HG02852 (cell line): ENCODE results near the gene RREB1.
"Not testable (repeated sequence)": the region's sequence is repeated elsewhere in the genome, so short reads cannot be mapped to it uniquely, and the experiment has no call there.

Experiments used
- ATAC-seq: cut with Tn5 transposase; IDR thresholded peaks from one replicate; pipeline ENCODE4 v1.9.1; 2021; ENCODE audit warnings: mild to moderate bottlenecking, moderate library complexity; ENCODE audit not compliant: unreplicated experiment

RREB1 gene

DNA sequence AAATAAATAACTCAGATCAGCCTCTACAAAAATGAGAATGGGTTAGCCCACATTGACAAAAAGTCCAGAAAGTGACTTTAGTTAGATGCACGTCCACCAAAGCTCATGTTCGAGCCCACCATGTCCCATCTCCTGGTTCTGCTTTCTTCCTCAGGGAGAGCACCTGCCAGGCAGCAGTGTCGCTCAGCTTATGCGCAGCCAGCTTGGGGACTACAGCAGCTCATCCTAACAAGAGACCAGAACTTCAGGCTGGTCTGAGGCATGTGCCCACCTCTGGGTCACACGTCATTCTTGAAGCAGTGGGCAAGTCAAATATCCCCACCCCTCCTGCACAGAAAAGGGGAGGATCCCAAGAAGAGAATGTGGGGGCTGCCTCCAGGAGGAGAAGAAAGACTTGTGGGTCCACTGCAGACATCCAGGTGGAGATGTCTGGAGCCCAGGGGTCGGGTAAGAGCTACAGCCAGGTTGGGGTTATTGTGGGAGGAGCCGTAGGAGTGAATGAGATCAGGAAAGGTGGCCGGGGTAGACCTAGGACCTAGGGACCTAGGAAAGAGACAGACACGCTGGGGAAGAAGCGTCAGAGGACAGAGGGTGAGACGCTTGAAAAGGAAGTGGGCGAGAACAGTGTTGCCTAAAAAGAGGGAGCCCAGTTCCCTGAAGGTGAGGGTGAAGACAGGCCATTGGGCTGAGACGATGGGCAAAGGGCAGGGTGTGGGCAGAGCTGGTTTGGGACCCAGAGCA, 152.7 kb downstream of the RREB1 start:
- peak; percentile 8 for ATAC-seq

- ATAC-seq, result peak; percentile 79
Measured at GRCh38 chr6:7261032-7261841, 153.5 kb downstream of the RREB1 start.

- ATAC-seq, result no peak
Measured at GRCh38 chr6:7261852-7262461, 154.2 kb downstream of the RREB1 start.

DNA sequence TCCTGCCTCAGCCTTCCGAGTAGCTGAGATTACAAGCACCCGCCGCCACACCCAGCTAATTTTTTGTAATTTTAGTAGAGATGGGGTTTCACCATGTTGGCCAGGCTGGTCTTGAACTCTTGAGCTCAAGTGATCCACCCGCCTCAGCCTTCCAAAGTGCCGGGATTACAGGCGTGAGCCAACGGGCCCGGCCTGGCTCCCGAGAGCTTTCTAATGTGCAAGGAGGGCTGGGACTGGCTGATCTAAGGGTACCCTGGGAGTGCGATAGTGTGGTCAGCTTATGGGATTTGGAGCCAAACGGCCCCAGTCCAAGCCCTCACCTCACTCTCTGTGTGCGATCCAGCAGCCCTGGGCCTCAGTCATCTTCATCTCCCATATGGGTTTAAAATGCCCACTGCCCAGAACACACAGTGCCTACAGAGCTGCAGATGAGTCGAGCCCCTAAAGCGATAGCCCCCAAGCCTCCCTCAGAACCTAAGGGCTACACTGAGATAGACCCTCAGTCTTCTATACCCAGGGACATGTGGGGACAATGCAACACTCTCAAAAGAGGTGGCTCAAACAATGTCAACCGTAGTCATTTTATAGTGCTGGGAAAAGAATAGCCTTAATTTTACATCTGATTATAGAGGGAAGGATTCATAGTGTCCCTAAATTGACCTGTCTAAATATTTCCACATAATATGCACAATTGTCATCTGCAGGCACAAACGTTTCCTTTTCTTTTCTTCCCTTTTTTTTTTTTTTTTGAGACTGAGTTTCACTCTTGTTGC, 155.2 kb downstream of the RREB1 start:
- ATAC-seq, result no peak

DNA sequence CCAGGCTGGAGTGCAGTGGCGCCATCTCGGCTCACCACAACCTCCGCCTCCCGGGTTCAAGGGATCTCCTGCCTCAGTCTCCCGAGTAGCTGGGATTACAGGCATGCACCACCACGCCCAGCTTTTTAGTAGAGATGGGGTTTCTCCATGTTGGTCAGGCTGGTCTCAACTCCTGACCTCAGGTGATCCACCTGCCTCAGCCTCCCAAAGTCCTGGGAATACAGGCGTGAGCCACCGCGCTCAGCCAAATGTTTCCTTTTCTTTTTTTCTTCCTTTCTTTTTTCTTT, 155.7 kb downstream of the RREB1 start:
- ATAC-seq, result not testable (repeated sequence)

DNA sequence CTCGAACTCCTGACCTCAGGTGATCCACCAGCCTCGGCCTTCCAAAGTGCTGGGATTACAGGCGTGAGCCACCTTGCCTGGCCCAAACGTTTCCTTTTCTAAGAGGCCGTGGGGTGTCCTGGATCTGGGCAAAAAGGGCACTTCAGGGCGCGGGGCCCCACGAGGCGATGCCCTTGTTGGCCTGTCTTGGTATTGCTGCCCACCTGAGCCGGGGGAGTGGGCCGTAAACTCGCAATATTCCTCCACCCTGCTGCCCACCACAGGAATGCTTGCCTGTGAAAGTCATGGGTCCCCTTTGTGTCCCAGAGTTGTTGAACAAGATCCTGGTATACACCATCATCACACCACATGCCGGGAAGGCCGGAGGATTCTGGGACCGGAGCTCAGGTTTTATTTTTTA, 156.3 kb downstream of the RREB1 start:
- no peak for ATAC-seq

DNA sequence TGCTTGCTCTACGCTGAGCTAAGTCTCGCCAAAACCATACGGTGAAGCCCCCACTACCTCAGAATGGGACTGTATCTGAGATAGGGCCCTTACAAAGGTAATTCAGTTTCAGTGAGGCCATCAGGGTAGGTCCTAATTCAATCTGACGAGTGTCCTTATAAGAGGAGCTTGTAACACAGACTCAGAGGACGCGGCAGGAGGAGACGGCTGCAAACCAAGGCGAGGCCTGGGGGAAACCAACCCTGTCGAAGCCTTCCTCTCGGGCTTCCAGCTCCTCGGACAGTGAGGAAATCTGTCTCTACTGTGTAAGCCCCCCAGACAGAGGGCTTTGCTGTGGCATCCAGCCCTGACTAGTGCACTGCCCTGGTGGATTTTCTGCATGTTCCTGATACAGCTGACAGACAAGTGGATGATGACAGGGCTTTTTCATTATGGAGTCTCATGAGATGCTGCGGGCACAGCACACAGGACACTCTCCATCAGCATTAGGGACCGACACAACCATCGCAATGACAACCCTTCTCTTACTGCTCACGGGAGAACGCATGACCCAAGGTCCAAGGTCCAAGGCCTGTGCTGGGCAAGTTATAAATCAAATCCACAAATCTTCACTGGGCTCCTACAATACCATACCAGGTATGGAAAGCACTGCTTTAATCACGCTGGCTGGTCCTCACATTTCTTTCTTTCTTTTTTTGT, 157.1 kb downstream of the RREB1 start:
- ATAC-seq, result no peak

GRCh38 chr6:7265385-7265726, 157.6 kb downstream of the RREB1 start:
- ATAC-seq, result not testable (repeated sequence)

DNA sequence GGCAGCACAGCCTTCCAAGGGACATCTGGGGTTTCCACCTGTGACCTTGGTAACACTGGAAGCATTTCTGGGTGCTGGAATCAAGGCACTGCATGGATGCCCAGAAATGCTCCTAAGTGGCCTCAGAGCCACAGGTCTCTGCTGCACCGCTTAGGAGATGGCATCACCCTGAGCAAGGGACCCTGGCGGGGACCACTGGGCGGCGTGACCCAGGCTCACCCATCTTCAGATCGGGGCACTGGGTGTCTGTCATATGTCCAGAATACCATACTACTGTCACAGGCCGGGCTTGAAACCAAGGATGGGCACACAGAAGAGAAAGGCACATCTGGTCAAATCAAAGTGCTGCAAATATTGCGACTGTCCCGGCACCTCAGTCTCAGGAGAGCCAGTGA, 159.3 kb downstream of the RREB1 start:
- ATAC-seq, result no peak

- no peak for ATAC-seq
Measured at GRCh38 chr6:7267466-7268091, 159.8 kb downstream of the RREB1 start.

GRCh38 chr6:7268362-7268761, 160.6 kb downstream of the RREB1 start:
- ATAC-seq, result no peak

DNA sequence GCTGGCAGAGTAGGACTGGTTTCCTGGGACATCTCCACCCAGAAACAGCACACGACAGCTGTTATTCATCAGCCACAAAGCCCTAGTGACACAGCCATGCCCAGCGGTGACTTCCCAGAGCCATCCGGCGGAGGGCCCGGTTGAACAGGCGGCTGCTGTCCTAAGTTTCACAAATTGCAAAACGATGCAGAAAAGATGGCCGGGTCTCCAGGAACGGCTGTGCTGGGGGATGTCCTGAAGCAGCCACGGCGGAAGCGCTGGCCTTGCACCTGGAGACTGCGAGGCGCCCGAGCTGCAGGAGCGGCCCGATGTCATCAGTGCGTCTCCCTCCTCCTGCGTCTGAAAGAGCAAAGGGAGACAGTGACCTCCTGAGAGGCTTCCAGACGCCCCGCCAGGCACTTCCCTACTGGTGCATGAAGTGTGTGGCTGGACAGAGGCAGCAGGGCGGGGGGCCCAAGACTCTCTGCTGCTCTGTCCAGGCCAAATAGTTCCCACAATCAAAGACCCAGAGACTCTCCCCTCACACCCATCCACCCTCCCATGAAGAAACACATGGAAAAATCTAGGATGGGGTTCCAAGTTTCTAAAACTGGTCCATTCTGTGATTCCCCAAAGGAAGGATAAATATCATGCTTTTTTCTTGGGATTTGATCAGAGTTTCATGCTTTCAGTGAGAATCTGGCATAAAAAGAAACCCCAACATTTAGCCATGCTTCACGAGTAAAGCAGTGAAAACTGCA, 161.2 kb downstream of the RREB1 start:
- ATAC-seq, result no peak

DNA sequence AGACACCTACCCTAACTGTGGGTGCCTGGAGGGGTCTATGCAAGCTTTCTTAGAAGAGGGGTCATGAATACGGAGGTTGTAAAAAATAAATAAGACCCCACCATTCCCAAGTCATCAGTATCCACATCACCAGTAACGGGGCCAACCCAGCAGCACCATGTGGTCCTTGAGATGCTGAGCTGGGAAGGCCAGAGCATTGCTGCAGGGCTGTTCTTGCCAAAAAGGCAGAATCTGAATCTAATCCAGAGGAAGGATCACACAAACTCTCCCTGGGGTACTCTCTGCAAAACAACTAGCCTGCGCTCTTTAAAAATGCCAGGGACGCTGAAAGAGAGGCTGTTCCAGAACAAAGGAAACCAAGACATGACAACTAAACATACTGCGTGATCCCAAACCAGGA, 162.1 kb downstream of the RREB1 start:
- ATAC-seq, result no peak

DNA sequence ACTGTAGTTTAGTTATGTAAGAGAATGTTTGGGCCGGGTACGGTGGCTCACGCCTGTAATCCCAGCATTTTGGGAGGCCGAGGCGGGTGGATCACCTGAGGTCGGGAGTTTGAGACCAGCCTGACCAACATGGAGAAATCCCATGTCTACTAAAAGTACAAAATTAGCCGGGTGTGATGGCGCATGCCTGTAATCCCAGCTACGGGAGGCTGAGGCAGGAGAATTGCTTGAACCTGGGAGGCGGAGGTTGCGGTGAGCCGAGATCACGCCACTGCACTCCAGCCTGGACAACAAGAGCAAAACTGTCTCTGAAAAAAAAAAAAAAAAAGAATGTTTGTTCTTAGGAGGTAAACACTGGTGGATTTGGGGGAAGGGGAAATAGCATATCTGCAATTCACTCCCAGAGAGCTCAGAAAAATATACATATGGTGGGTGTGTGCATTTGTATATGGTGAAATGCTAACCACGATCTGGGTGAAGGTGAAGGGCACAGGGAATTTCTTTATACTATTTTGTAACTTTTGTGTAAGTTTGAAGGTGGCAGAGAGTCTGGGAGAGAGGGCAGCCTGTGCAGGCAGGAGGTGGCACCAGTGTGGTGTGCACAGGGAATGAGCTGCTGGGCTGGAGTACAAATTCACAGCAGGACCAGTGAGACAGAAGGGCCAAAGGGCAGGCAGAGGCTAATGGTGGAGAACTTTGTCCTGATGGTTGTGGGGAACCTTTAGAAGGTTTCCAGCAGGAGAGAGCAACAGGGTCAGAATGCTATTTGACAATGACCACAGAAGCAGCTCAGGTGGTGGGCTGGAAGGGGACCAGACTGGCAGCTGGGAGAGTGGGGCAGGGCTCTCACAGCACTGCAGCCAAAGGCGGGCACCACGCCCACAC, 162.8 kb downstream of the RREB1 start:
- ATAC-seq, result no peak

- no peak for ATAC-seq
Measured at GRCh38 chr6:7271205-7271534, 163.4 kb downstream of the RREB1 start.

DNA sequence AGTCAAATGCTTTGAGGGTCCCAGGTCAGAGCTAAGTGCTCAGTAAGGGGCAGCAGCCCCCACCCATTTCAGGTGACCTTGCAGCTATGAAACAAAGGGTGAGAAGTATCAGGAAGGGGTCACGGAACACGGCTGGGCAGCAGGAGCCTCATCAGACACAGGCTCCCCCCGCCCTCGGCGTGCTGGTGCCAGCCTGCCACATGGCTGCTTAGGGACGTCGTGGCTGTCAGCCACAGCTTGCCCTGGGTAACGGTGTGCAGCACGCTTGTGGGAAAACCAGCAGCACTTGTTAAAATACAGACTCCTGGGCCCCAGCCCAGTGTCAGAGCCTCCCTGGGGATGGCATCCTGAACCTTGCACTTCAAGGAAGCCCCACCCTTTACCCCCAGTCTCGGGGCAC, 165.9 kb downstream of the RREB1 start:
- no peak for ATAC-seq

- ATAC-seq, result not testable (repeated sequence)
Measured at GRCh38 chr6:7274525-7274924, 166.8 kb downstream of the RREB1 start.

GRCh38 chr6:7276199-7276524, 168.4 kb downstream of the RREB1 start:
- no peak for ATAC-seq
